Measurements from ENCODE around the gene LAMC3. TPM values are rescaled to one million over a fixed set of nuclear protein-coding genes. Genes with fewer than 3 reads are reported as not detected.

LAMC3 gene
- total RNA-seq, 1 donor from 2014 or later, result 26.4 TPM

DNA sequence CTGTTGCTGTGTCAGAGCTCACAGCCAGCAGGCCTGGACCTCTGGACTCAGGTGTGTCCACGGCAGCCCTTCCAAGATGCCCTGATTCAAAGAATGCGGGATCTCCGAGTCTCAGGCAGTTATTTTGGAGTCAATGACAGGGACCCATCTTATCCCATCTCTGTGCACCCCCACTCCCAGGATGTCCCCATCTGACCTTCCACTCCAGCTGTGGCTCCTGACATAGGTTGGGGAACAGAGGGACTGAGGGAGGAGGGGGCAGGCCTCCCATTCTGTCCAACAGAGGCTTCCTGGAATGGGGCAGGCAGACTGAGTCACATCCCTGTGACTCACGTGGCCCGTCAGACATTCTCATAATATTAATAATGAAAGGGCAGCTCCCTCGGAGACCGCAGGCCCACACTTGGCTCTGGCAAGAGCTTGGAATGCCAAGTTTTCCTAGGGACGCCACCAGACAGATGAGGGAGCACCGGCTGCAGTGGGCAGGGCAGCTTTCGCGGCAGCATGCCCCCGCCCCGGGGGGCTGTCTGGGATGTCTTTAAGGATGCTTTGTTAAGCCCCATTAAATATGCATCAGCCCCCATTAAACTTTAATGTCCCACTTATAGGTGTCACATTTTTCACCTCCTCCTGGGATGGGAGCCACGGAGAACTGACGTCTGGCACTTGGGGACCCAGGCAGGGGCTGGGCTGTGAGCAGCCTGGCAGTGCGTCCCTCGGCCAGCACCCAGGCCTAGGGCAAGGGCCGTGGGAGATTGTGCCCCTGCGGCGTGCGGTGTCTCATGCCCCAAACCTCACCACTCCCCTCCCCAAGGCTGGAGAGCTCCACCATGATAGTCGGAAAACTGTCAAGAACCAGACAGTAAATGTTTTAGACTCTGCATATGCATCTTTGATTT, 46.3 kb upstream of the LAMC3 start:
- Histone ChIP-seq H3K4me1 (peaks cover 4% of the 10 kb centered on the region), H3K4me3 (no peak overlapping the region), H3K9me3 (no peaks in the 10 kb centered on the region), H3K36me3 (no peaks in the 10 kb centered on the region), H3K27me3 (ENCODE audit: low read depth) (peaks cover 6% of the 10 kb centered on the region), H3K27ac (no peak overlapping the region)
- TF ChIP-seq, protein P1, sequence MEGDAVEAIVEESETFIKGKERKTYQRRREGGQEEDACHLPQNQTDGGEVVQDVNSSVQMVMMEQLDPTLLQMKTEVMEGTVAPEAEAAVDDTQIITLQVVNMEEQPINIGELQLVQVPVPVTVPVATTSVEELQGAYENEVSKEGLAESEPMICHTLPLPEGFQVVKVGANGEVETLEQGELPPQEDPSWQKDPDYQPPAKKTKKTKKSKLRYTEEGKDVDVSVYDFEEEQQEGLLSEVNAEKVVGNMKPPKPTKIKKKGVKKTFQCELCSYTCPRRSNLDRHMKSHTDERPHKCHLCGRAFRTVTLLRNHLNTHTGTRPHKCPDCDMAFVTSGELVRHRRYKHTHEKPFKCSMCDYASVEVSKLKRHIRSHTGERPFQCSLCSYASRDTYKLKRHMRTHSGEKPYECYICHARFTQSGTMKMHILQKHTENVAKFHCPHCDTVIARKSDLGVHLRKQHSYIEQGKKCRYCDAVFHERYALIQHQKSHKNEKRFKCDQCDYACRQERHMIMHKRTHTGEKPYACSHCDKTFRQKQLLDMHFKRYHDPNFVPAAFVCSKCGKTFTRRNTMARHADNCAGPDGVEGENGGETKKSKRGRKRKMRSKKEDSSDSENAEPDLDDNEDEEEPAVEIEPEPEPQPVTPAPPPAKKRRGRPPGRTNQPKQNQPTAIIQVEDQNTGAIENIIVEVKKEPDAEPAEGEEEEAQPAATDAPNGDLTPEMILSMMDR (IDR thresholded peaks at IDR 0.05), result no peak
- intact Hi-C loops (cut with DNase I), result no loop called here
- peak; percentile 50 to 51 for ATAC-seq
- no peak for DNase-seq

DNA sequence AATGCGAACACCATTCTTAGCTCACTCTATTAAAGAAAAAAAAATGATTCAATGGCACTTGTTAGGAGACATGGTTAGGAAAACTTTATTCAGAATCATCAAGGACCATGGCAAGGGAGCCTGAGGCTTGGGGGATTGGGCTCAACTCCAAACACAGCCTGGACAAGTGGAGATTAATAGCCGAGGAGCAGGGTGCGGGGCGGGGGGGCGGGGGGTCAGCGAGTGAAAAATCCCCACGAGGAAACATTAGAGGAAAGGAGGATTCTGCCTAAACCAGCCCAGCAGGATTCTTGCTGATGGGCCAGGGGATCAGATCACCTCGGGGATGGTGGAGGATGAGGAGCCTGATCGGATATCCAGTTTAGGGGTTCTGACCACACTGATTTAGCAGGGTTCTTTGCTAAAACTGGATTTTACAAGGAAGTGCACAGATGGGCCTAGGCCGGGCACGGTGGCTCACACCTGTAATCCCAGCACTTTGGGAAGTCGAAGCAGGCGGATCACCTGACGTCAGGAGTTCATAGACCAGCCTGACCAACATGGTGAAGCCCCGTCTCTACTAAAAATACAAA, 45.6 kb upstream of the LAMC3 start:
- no peak for DNase-seq

DNA sequence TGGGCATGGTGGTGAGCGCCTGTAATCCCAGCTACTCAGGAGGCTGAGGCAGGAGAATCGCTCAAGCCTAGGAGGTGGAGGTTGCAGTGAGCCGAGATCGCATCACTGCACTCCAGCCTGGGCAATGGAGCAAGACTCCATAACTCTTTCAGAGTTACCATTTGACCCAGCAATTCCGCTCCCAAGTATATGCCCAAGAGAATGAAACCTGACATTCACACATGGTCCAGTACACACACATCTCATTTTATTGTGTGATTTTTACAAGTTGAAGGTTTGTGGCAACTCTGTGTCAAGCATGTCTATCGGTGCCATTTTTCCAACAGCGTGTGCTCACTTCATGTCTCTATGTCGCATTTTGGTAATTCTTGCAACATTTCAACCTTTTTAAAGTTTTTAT, 45.1 kb upstream of the LAMC3 start:
- Histone ChIP-seq H3K4me1 (peaks cover 4% of the 10 kb centered on the region), H3K4me3 (no peak overlapping the region), H3K27ac (no peak overlapping the region), H3K27me3 (ENCODE audit: low read depth) (peaks cover 4% of the 10 kb centered on the region), H3K9me3 (no peaks in the 10 kb centered on the region), H3K36me3 (no peaks in the 10 kb centered on the region)
- TF ChIP-seq, protein P1 (IDR thresholded peaks at IDR 0.05), result no peak
- ATAC-seq (no peak), DNase-seq (no peak)
- intact Hi-C loops (cut with DNase I), result no loop called here

More for the DNA sequence above, 45.6 kb upstream of the LAMC3 start:
- H3K4me3 ChIP-seq, result no peak overlapping the region
- H3K27ac ChIP-seq, result no peak overlapping the region
- peaks cover 4% of the 10 kb centered on the region for H3K4me1 ChIP-seq
- no peak for ATAC-seq
- no peaks in the 10 kb centered on the region for H3K36me3 ChIP-seq
- intact Hi-C loops (cut with DNase I), result no loop called here
- H3K9me3 ChIP-seq, result no peaks in the 10 kb centered on the region
- peaks cover 4% of the 10 kb centered on the region for H3K27me3 ChIP-seq (ENCODE audit: low read depth)
- TF ChIP-seq, protein P1 (IDR thresholded peaks at IDR 0.05), result no peak

DNA sequence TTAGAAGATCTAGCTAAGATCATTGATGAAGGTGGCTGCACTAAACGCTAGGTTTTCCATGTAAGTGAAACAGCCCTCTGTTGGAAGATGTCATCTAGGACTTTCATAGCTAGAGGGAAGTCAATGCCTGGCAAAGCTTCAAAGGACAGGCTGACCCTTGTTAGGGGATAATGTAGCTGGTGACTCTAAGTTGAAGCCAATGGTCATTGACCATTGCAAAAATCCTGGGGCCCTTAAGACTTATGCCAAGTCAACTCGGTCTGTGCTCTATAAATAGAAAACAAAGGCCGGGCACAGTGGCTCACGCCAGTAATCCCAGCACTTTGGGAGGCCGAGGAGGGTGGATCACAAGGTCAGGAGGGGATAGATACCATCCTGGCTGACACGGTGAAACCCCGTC, 43.3 kb upstream of the LAMC3 start:
- no peak for DNase-seq
- Histone ChIP-seq H3K4me3 (no peak overlapping the region), H3K36me3 (no peaks in the 10 kb centered on the region), H3K9me3 (no peaks in the 10 kb centered on the region), H3K27ac (no peak overlapping the region), H3K27me3 (ENCODE audit: low read depth) (peaks cover 4% of the 10 kb centered on the region), H3K4me1 (peaks cover 4% of the 10 kb centered on the region)
- TF ChIP-seq, protein P1 (IDR thresholded peaks at IDR 0.05), result no peak
- no peak for ATAC-seq
- intact Hi-C loops (cut with DNase I), result no loop called here

DNA sequence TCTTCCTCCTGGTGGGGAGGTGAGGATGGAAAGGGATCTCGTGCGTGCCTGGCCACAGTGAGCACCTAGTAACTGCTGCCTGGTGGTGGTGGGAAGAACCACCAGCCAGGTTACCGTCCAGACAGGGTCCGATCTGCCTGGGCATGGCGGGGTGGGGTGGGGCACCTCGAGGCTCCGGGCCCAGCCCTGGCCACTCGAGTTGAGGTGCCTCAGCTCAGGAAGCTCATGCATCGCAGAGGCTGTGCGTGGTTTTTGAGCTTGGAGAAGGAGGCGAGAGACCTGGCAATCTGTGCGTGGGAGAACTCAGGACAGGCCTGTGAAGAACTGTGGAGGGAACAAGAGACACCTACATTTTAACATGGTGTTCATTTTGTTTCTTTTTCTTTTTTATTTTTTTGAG, 38.9 kb upstream of the LAMC3 start:
- H3K4me3 ChIP-seq, result no peak overlapping the region
- no peaks in the 10 kb centered on the region for H3K36me3 ChIP-seq
- H3K27ac ChIP-seq, result no peak overlapping the region
- no peaks in the 10 kb centered on the region for H3K9me3 ChIP-seq
- ATAC-seq (no peak), DNase-seq (no peak)
- peaks cover 14% of the 10 kb centered on the region for H3K27me3 ChIP-seq (ENCODE audit: low read depth)
- H3K4me1 ChIP-seq, result no peaks in the 10 kb centered on the region
- TF ChIP-seq, protein P1 (IDR thresholded peaks at IDR 0.05), result no peak
- intact Hi-C loops (cut with DNase I), result no loop called here
